Measurements from ENCODE around the gene UBASH3B.

Gene UBASH3B

GRCh38 chr11:122784325-122784955 is 128.9 kb downstream of the UBASH3B start:
- H3K27me3 ChIP-seq (ENCODE audit: control insufficient read depth, insufficient read depth, low read length), result no peaks in the 10 kb centered on the region
- H3K4me3 ChIP-seq (ENCODE audit: low read length), result no peak overlapping the region
- peak overlapping the region; percentile 46 for H3K4me2 ChIP-seq (ENCODE audit: low read length)
- peak overlapping the region; percentile 66 for H3K9ac ChIP-seq (ENCODE audit: low read depth, low read length)
- no peaks in the 10 kb centered on the region for H3K9me3 ChIP-seq (replicated peaks; ENCODE audit: low read length)
- H3K4me1 ChIP-seq (ENCODE audit: control insufficient read depth, insufficient read depth, low read length), result peaks cover 43% of the 10 kb centered on the region
- H3K36me3 ChIP-seq (ENCODE audit: insufficient read depth, low read length), result peaks cover 54% of the 10 kb centered on the region

GRCh38 chr11:122785031-122785541 is 129.6 kb downstream of the UBASH3B start:
- Histone ChIP-seq H3K4me2 (ENCODE audit: low read length) (peak overlapping the region; percentile 46), H3K4me3 (ENCODE audit: low read length) (no peak overlapping the region), H3K27me3 (ENCODE audit: control insufficient read depth, insufficient read depth, low read length) (no peaks in the 10 kb centered on the region), H3K9ac (ENCODE audit: low read depth, low read length) (peak overlapping the region; percentile 60), H3K9me3 (replicated peaks; ENCODE audit: low read length) (no peaks in the 10 kb centered on the region), H3K36me3 (ENCODE audit: insufficient read depth, low read length) (peaks cover 54% of the 10 kb centered on the region), H3K4me1 (ENCODE audit: control insufficient read depth, insufficient read depth, low read length) (peaks cover 50% of the 10 kb centered on the region)

- H3K4me1 ChIP-seq (ENCODE audit: control insufficient read depth, insufficient read depth, low read length), result peaks cover 53% of the 10 kb centered on the region
- H3K27me3 ChIP-seq (ENCODE audit: control insufficient read depth, insufficient read depth, low read length), result no peaks in the 10 kb centered on the region
- H3K4me2 ChIP-seq (ENCODE audit: low read length), result no peak overlapping the region
These were observed 131.4 kb downstream of the UBASH3B start for GRCh38 chr11:122786896-122787295.

GRCh38 chr11:122788781-122789535 is 133.4 kb downstream of the UBASH3B start:
- Histone ChIP-seq H3K4me1 (ENCODE audit: control insufficient read depth, insufficient read depth, low read length) (peaks cover 52% of the 10 kb centered on the region), H3K4me2 (ENCODE audit: low read length) (no peak overlapping the region), H3K4me3 (ENCODE audit: low read length) (no peak overlapping the region), H3K9ac (ENCODE audit: low read depth, low read length) (no peak overlapping the region), H3K27me3 (ENCODE audit: control insufficient read depth, insufficient read depth, low read length) (no peaks in the 10 kb centered on the region), H3K36me3 (ENCODE audit: insufficient read depth, low read length) (peaks cover 37% of the 10 kb centered on the region), H3K9me3 (replicated peaks; ENCODE audit: low read length) (no peaks in the 10 kb centered on the region)

More at GRCh38 chr11:122786896-122787295, 131.4 kb downstream of the UBASH3B start:
- H3K9ac ChIP-seq (ENCODE audit: low read depth, low read length), result no peak overlapping the region
- no peaks in the 10 kb centered on the region for H3K9me3 ChIP-seq (replicated peaks; ENCODE audit: low read length)
- no peak overlapping the region for H3K4me3 ChIP-seq (ENCODE audit: low read length)
- peaks cover 52% of the 10 kb centered on the region for H3K36me3 ChIP-seq (ENCODE audit: insufficient read depth, low read length)

- no peak overlapping the region for H3K4me3 ChIP-seq (ENCODE audit: low read length)
- H3K36me3 ChIP-seq (ENCODE audit: insufficient read depth, low read length), result peaks cover 44% of the 10 kb centered on the region
- H3K4me2 ChIP-seq (ENCODE audit: low read length), result no peak overlapping the region
- H3K9me3 ChIP-seq (replicated peaks; ENCODE audit: low read length), result no peaks in the 10 kb centered on the region
- peaks cover 45% of the 10 kb centered on the region for H3K4me1 ChIP-seq (ENCODE audit: control insufficient read depth, insufficient read depth, low read length)
- H3K9ac ChIP-seq (ENCODE audit: low read depth, low read length), result no peak overlapping the region
- no peaks in the 10 kb centered on the region for H3K27me3 ChIP-seq (ENCODE audit: control insufficient read depth, insufficient read depth, low read length)
These were observed 134.4 kb downstream of the UBASH3B start for GRCh38 chr11:122789907-122790306.

GRCh38 chr11:122791411-122791810 is 135.9 kb downstream of the UBASH3B start:
- Histone ChIP-seq H3K27me3 (ENCODE audit: control insufficient read depth, insufficient read depth, low read length) (no peaks in the 10 kb centered on the region), H3K9ac (ENCODE audit: low read depth, low read length) (peak overlapping the region; percentile 64), H3K4me1 (ENCODE audit: control insufficient read depth, insufficient read depth, low read length) (peaks cover 36% of the 10 kb centered on the region), H3K4me2 (ENCODE audit: low read length) (peak overlapping the region; percentile 41), H3K9me3 (replicated peaks; ENCODE audit: low read length) (no peaks in the 10 kb centered on the region), H3K4me3 (ENCODE audit: low read length) (no peak overlapping the region), H3K36me3 (ENCODE audit: insufficient read depth, low read length) (peaks cover 59% of the 10 kb centered on the region)

GRCh38 chr11:122791836-122792235 is 136.3 kb downstream of the UBASH3B start:
- Histone ChIP-seq H3K4me3 (ENCODE audit: low read length) (no peak overlapping the region), H3K27me3 (ENCODE audit: control insufficient read depth, insufficient read depth, low read length) (no peaks in the 10 kb centered on the region), H3K36me3 (ENCODE audit: insufficient read depth, low read length) (peaks cover 63% of the 10 kb centered on the region), H3K9ac (ENCODE audit: low read depth, low read length) (peak overlapping the region; percentile 64), H3K4me2 (ENCODE audit: low read length) (peak overlapping the region; percentile 41), H3K4me1 (ENCODE audit: control insufficient read depth, insufficient read depth, low read length) (peaks cover 36% of the 10 kb centered on the region), H3K9me3 (replicated peaks; ENCODE audit: low read length) (no peaks in the 10 kb centered on the region)

- Histone ChIP-seq H3K4me1 (ENCODE audit: control insufficient read depth, insufficient read depth, low read length) (peaks cover 36% of the 10 kb centered on the region), H3K4me3 (ENCODE audit: low read length) (no peak overlapping the region), H3K4me2 (ENCODE audit: low read length) (no peak overlapping the region), H3K36me3 (ENCODE audit: insufficient read depth, low read length) (peaks cover 67% of the 10 kb centered on the region), H3K9ac (ENCODE audit: low read depth, low read length) (no peak overlapping the region), H3K27me3 (ENCODE audit: control insufficient read depth, insufficient read depth, low read length) (no peaks in the 10 kb centered on the region), H3K9me3 (replicated peaks; ENCODE audit: low read length) (no peaks in the 10 kb centered on the region)
These were observed 138.0 kb downstream of the UBASH3B start for GRCh38 chr11:122793515-122793914.

GRCh38 chr11:122795307-122795706 is 139.8 kb downstream of the UBASH3B start:
- no peak overlapping the region for H3K4me2 ChIP-seq (ENCODE audit: low read length)
- H3K4me1 ChIP-seq (ENCODE audit: control insufficient read depth, insufficient read depth, low read length), result peaks cover 23% of the 10 kb centered on the region
- H3K36me3 ChIP-seq (ENCODE audit: insufficient read depth, low read length), result peaks cover 60% of the 10 kb centered on the region
- H3K9ac ChIP-seq (ENCODE audit: low read depth, low read length), result no peak overlapping the region
- H3K9me3 ChIP-seq (replicated peaks; ENCODE audit: low read length), result no peaks in the 10 kb centered on the region
- no peak overlapping the region for H3K4me3 ChIP-seq (ENCODE audit: low read length)
- H3K27me3 ChIP-seq (ENCODE audit: control insufficient read depth, insufficient read depth, low read length), result no peaks in the 10 kb centered on the region

GRCh38 chr11:122796128-122796717 is 140.7 kb downstream of the UBASH3B start:
- no peaks in the 10 kb centered on the region for H3K9me3 ChIP-seq (replicated peaks; ENCODE audit: low read length)
- no peaks in the 10 kb centered on the region for H3K27me3 ChIP-seq (ENCODE audit: control insufficient read depth, insufficient read depth, low read length)
- H3K36me3 ChIP-seq (ENCODE audit: insufficient read depth, low read length), result peaks cover 63% of the 10 kb centered on the region
- H3K4me3 ChIP-seq (ENCODE audit: low read length), result no peak overlapping the region
- no peak overlapping the region for H3K9ac ChIP-seq (ENCODE audit: low read depth, low read length)
- peaks cover 16% of the 10 kb centered on the region for H3K4me1 ChIP-seq (ENCODE audit: control insufficient read depth, insufficient read depth, low read length)
- no peak overlapping the region for H3K4me2 ChIP-seq (ENCODE audit: low read length)

- Histone ChIP-seq H3K27me3 (ENCODE audit: control insufficient read depth, insufficient read depth, low read length) (no peaks in the 10 kb centered on the region), H3K4me2 (ENCODE audit: low read length) (no peak overlapping the region), H3K4me1 (ENCODE audit: control insufficient read depth, insufficient read depth, low read length) (peaks cover 5% of the 10 kb centered on the region), H3K36me3 (ENCODE audit: insufficient read depth, low read length) (peaks cover 69% of the 10 kb centered on the region), H3K4me3 (ENCODE audit: low read length) (no peak overlapping the region), H3K9ac (ENCODE audit: low read depth, low read length) (no peak overlapping the region), H3K9me3 (replicated peaks; ENCODE audit: low read length) (no peaks in the 10 kb centered on the region)
These were observed 142.1 kb downstream of the UBASH3B start for GRCh38 chr11:122797651-122798050.

Measured in skeletal muscle satellite cell (primary cell).